Stimulated activated CD8-positive, alpha-beta memory T cell treated with anti-CD3 and anti-CD28 coated beads, Interleukin-12 subunit alpha, Interleukin-12 subunit beta, amount 100 ng/mL, for 24 hours (primary cell): ENCODE measurements around the gene ST3GAL3.

Source experiments
- DNase-seq: peaks from one replicate; pipeline ENCODE4 v3.0.0-alpha.2; 2020; ENCODE audit errors: extremely low read depth

The ST3GAL3 gene

GRCh38 chr1:43963006-43963405 is 255.7 kb downstream of the ST3GAL3 start:
- DNase-seq: no peak

GRCh38 chr1:43963890-43964289 is 256.6 kb downstream of the ST3GAL3 start:
- DNase-seq: no peak

- no peak for DNase-seq
These were observed 258.0 kb downstream of the ST3GAL3 start for GRCh38 chr1:43965316-43965715.

GRCh38 chr1:43968348-43968948 is 261.1 kb downstream of the ST3GAL3 start:
- DNase-seq: no peak

- DNase-seq: no peak
These were observed 262.0 kb downstream of the ST3GAL3 start for GRCh38 chr1:43969416-43969745.

- DNase-seq: peak; percentile 94
These were observed 262.6 kb downstream of the ST3GAL3 start, which contains the start of gene DPH2 for GRCh38 chr1:43969746-43970466. DPH2 (plus strand) TSS chr1:43970010; CDS start chr1:43970176, 166 bp downstream.

- no peak for DNase-seq
These were observed 263.2 kb downstream of the ST3GAL3 start for GRCh38 chr1:43970502-43970901.

- DNase-seq: no peak
These were observed 263.6 kb downstream of the ST3GAL3 start for GRCh38 chr1:43970911-43971310.

GRCh38 chr1:43971336-43971980 is 264.1 kb downstream of the ST3GAL3 start:
- DNase-seq: no peak

GRCh38 chr1:43973981-43974442 is 266.7 kb downstream of the ST3GAL3 start:
- DNase-seq: no peak

GRCh38 chr1:43974443-43975248 is 267.3 kb downstream of the ST3GAL3 start, which contains the start of gene ATP6V0B:
ATP6V0B (plus strand) TSS chr1:43974960; CDS start chr1:43975041, 81 bp downstream.
- peak; percentile 95 for DNase-seq

- DNase-seq: no peak
These were observed 268.1 kb downstream of the ST3GAL3 start for GRCh38 chr1:43975249-43975961.

GRCh38 chr1:43976045-43976444 is 268.7 kb downstream of the ST3GAL3 start:
- no peak for DNase-seq

GRCh38 chr1:43976890-43977289 is 269.6 kb downstream of the ST3GAL3 start:
- no peak for DNase-seq

- no peak for DNase-seq
These were observed 270.3 kb downstream of the ST3GAL3 start for GRCh38 chr1:43977376-43978263.

GRCh38 chr1:43978264-43978550 is 270.9 kb downstream of the ST3GAL3 start:
- no peak for DNase-seq

GRCh38 chr1:43978551-43979260 is 271.4 kb downstream of the ST3GAL3 start, which contains the start of gene B4GALT2:
B4GALT2 (plus strand) TSS chr1:43979210; CDS start chr1:43981161, 1,951 bp downstream.
- no peak for DNase-seq

GRCh38 chr1:43979261-43979527 is 271.9 kb downstream of the ST3GAL3 start:
- no peak for DNase-seq

- DNase-seq: no peak
These were observed 272.4 kb downstream of the ST3GAL3 start for GRCh38 chr1:43979528-43980254.
